A549 (cell line): ENCODE data around the gene TCF4. TPM values are rescaled to one million over a fixed set of nuclear protein-coding genes. Genes with fewer than 3 reads are reported as not detected.

ENCODE experiments used
- ATAC-seq, 2 experiments: fragments of 200-7000 bp in 1 of 2; fragments of >200 bp in 1 of 2; cut with Nextera tagmentation in 1 of 2; cut with Tn5 transposase in 1 of 2; 3 replicates each; pipeline versions ENCODE4 v1.8.0 to v1.9.1; 2018 to 2020; ENCODE audit warnings: mild to moderate bottlenecking in 1 of 2, moderate library complexity in 1 of 2
- CTCF ChIA-PET: fragments of 300-600 bp; sonication (Branson Sonifier 250); formaldehyde crosslinking; extraction: SDS; loops from one replicate; lab custom pipeline; 2021; ENCODE audit warnings: antibody characterized with exemption, inconsistent platforms; lab: Yijun Ruan, JAX
- POLR2A ChIA-PET: fragments of 350-600 bp; formaldehyde crosslinking; extraction: SDS; loops from one replicate; lab custom pipeline; 2021; ENCODE audit warnings: antibody characterized with exemption, inconsistent platforms; lab: Yijun Ruan, JAX
- DNase-seq, 2 experiments: peaks; one replicate each; pipeline versions ENCODE4 v3.0.0 to v3.0.0-alpha.2; 2011 to 2016; ENCODE audit warnings: low read depth in 1 of 2, low spot score in 1 of 2
- FAIRE-seq: peaks from 2 replicates; lab custom pipeline; 2011; peaks lifted over from hg19 to GRCh38; lab: Jason Lieb, UNC
- H3K27ac ChIP-seq, 2 experiments: fragments of >200 bp; sonication (Bioruptor Twin); formaldehyde crosslinking; 3 replicates each; pipeline ENCODE4 v1.5.1; 2016 to 2017
- H3K4me1 ChIP-seq: fragments of >200 bp; sonication (Bioruptor Twin); formaldehyde crosslinking; 3 replicates; pipeline ENCODE4 v1.6.1; 2016
- H3K4me2 ChIP-seq: fragments of >200 bp; sonication (Bioruptor Twin); formaldehyde crosslinking; 3 replicates; pipeline ENCODE4 v1.6.1; 2016
- H3K4me3 ChIP-seq: fragments of >200 bp; sonication (Bioruptor Twin); formaldehyde crosslinking; 3 replicates; pipeline ENCODE4 v1.5.1; 2016
- H3K9me3 ChIP-seq: fragments of >200 bp; sonication (Bioruptor Twin); formaldehyde crosslinking; 3 replicates; pipeline ENCODE4 v1.6.1; 2016
- BCL3 ChIP-seq: fragments of >200 bp; sonication (Bioruptor Twin); formaldehyde crosslinking; IDR thresholded peaks from 3 replicates; pipeline ENCODE4 v1.6.1; 2016
- BHLHE40 ChIP-seq: IDR thresholded peaks from 2 replicates; pipeline ENCODE4 v1.6.1; 2012; ENCODE audit warnings: low read depth, low read length, inconsistent platforms
- CBX8 ChIP-seq: fragments of 200-600 bp; sonication (generic); IDR thresholded peaks from 2 replicates; pipeline ENCODE4 v1.6.1; 2016
- CEBPB ChIP-seq, 2 experiments: fragments of >200 bp in 1 of 2; sonication (Bioruptor Twin) in 1 of 2; formaldehyde crosslinking in 1 of 2; IDR thresholded peaks; 2 replicates each; pipeline ENCODE4 v1.6.1; 2012 to 2016
- CHD2 ChIP-seq: fragments of 150-350 bp; IDR thresholded peaks from 2 replicates; pipeline ENCODE4 v1.6.1; 2014; ENCODE audit warnings: low read length; ENCODE audit not compliant: partially characterized antibody
- E2F6 ChIP-seq: IDR thresholded peaks from 2 replicates; pipeline ENCODE4 v1.6.1; 2012; ENCODE audit warnings: low read depth, borderline replicate concordance
- ESRRA ChIP-seq: fragments of 150-350 bp; IDR thresholded peaks from 2 replicates; pipeline ENCODE4 v1.6.1; 2014; ENCODE audit warnings: mild to moderate bottlenecking, low read length, borderline replicate concordance
- FOXS1 ChIP-seq: fragments of 250-450 bp; sonication (Bioruptor Pico); IDR thresholded peaks from 2 replicates; pipeline ENCODE4 v1.5.0; 2020; ENCODE audit warnings: mild to moderate bottlenecking, moderate library complexity
- HEYL ChIP-seq: fragments of 250-450 bp; sonication (Bioruptor Pico); IDR thresholded peaks from 2 replicates; pipeline ENCODE4 v1.8.0; 2021; ENCODE audit warnings: mild to moderate bottlenecking, moderate library complexity
- HMGXB4 ChIP-seq: fragments of 250-450 bp; sonication (Bioruptor Pico); IDR thresholded peaks from 2 replicates; pipeline ENCODE4 v1.5.0; 2021; ENCODE audit warnings: mild to moderate bottlenecking, moderate library complexity, borderline replicate concordance
- HOXB5 ChIP-seq: fragments of 250-450 bp; sonication (Bioruptor Pico); IDR thresholded peaks from 2 replicates; pipeline ENCODE4 v1.5.0; 2020; ENCODE audit warnings: mild to moderate bottlenecking, moderate library complexity
- JUNB ChIP-seq: fragments of >200 bp; sonication (Bioruptor Twin); formaldehyde crosslinking; IDR thresholded peaks from 2 replicates; pipeline ENCODE4 v1.6.1; 2016
- MAX ChIP-seq: IDR thresholded peaks from 2 replicates; pipeline ENCODE4 v1.6.1; 2012
- MYC ChIP-seq: IDR thresholded peaks from 2 replicates; pipeline ENCODE4 v1.6.1; 2012; ENCODE audit warnings: mild to moderate bottlenecking, inconsistent platforms, low read length, improper control_type of control experiment, borderline replicate concordance
- NFE2L2 ChIP-seq: fragments of 150-350 bp; conservative IDR thresholded peaks from 2 replicates; pipeline ENCODE4 v1.6.1; 2014; ENCODE audit warnings: low read length
- NR3C1 ChIP-seq: fragments of >200 bp; sonication (Bioruptor Twin); formaldehyde crosslinking; IDR thresholded peaks from 3 replicates; pipeline ENCODE4 v1.6.1; 2017
- PBX3 ChIP-seq: IDR thresholded peaks from 2 replicates; pipeline ENCODE4 v1.6.1; 2012
- RAD21 ChIP-seq, 2 experiments: fragments of >200 bp in 1 of 2; sonication (Bioruptor Twin) in 1 of 2; formaldehyde crosslinking in 1 of 2; IDR thresholded peaks in 1 of 2; conservative IDR thresholded peaks in 1 of 2; 2 replicates in 1 of 2; 3 replicates in 1 of 2; pipeline ENCODE4 v1.6.1; 2012 to 2018; ENCODE audit warnings: inconsistent platforms in 1 of 2
- RFX5 ChIP-seq: fragments of 450-650 bp; IDR thresholded peaks from 2 replicates; pipeline ENCODE4 v1.7.1; 2014; ENCODE audit warnings: antibody characterized with exemption, mild to moderate bottlenecking, moderate library complexity
- SMC3 ChIP-seq: fragments of >200 bp; sonication (Bioruptor Twin); formaldehyde crosslinking; IDR thresholded peaks from 3 replicates; pipeline ENCODE4 v1.6.1; 2018; ENCODE audit warnings: inconsistent platforms
- ZNF302 ChIP-seq: fragments of 250-450 bp; sonication (Bioruptor Pico); IDR thresholded peaks from 2 replicates; pipeline ENCODE4 v1.9.0; 2021; ENCODE audit warnings: inconsistent platforms, mild to moderate bottlenecking, moderate library complexity
- WGBS: methylation state at CpG from one replicate; pipeline ENCODE4 v1.1.6; 2017; ENCODE audit errors: missing lambda C conversion rate; 5-methylcytosine and 5-hydroxymethylcytosine counted together
- polyA plus RNA-seq, 4 experiments: library from polyadenylated mRNA; depleted of rRNA in 3 of 4; stranded (reverse); fragments of >200 nt; fragmentation: RNase III in 1 of 4; extraction: RNeasy Plus Mini Kit Qiagen cat#74134 plus additional on column Dnase treatment in 1 of 4; gene quantifications; 2 replicates in 3 of 4; 3 replicates in 1 of 4; pipeline ENCODE4 v1.2.3, GENCODE V29; 2011 to 2017

Gene TCF4
- polyA plus RNA-seq, 2 of the 4 experiments (the other 2 are of a cell fraction) = 3.0 to 4.0 TPM

- DNase-seq (no peak), ATAC-seq (no peak), FAIRE-seq (no peak)
- no peaks in the 10 kb centered on the region for H3K4me1 ChIP-seq
- no peak overlapping the region for H3K27ac ChIP-seq
- no peak overlapping the region for H3K4me3 ChIP-seq
- CTCF ChIA-PET = no interaction called here
- WGBS = 81% methylated on average over 4 of the region's 4 CpGs
- no peaks in the 10 kb centered on the region for H3K9me3 ChIP-seq
- POLR2A ChIA-PET = no interaction called here
- TF ChIP-seq HEYL = no peak
- no peak for TF ChIP-seq ZNF302
- TF ChIP-seq CHD2 = no peak
- no peak for TF ChIP-seq NFE2L2
- no peak for TF ChIP-seq CEBPB (IDR thresholded peaks at IDR 0.05)
- TF ChIP-seq ESRRA = no peak
- no peak for TF ChIP-seq HOXB5 (CRISPR knock-in tag)
- TF ChIP-seq MAX = no peak
- no peak for TF ChIP-seq RFX5
- no peak for TF ChIP-seq BHLHE40
- TF ChIP-seq SMC3 = no peak
- no peak for TF ChIP-seq E2F6
- TF ChIP-seq NR3C1 = no peak
- no peak for TF ChIP-seq HMGXB4
- H3K4me2 ChIP-seq = no peak overlapping the region
Measured at GRCh38 chr18:55390898-55391297, 197.1 kb downstream of the TCF4 start.

GRCh38 chr18:55387139-55387984 lies 200.6 kb downstream of the TCF4 start:
- 48% methylated on average over 8 of the region's 8 CpGs for WGBS
- Histone ChIP-seq H3K9me3 (no peaks in the 10 kb centered on the region), H3K4me3 (no peak overlapping the region)
- ATAC-seq (no peak), DNase-seq (no peak)
- POLR2A ChIA-PET = no interaction called here
- TF ChIP-seq FOXS1 (no peak), PBX3 (no peak), HOXB5 (CRISPR knock-in tag) (no peak), CEBPB (IDR thresholded peaks at IDR 0.05) (no peak), CBX8 (no peak), BCL3 (no peak)
- TF ChIP-seq, all 56 proteins: peak for 0
- Histone ChIP-seq H3K4me1 (no peaks in the 10 kb centered on the region), H3K27ac (no peak overlapping the region), H3K4me2 (no peak overlapping the region)
- CTCF ChIA-PET = no interaction called here
- no peak for FAIRE-seq

GRCh38 chr18:55386545-55386944 lies 201.4 kb downstream of the TCF4 start:
- ChIA-PET CTCF (no interaction called here), POLR2A (no interaction called here)
- H3K27ac ChIP-seq = no peak overlapping the region
- ATAC-seq = no peak
- no peak for FAIRE-seq
- 88% methylated on average over 1 of the region's 1 CpG for WGBS
- no peak overlapping the region for H3K4me3 ChIP-seq
- no peak for TF ChIP-seq JUNB
- TF ChIP-seq MYC = no peak
- no peak for TF ChIP-seq RAD21 (conservative IDR thresholded peaks at IDR 0.05 in 1 of 2, IDR thresholded peaks at IDR 0.05 in 1 of 2)
- no peaks in the 10 kb centered on the region for H3K4me1 ChIP-seq
- no peak overlapping the region for H3K4me2 ChIP-seq
- no peaks in the 10 kb centered on the region; the same call in 2 of the 3 replicates for H3K9me3 ChIP-seq
- no peak for DNase-seq
